ENCODE results near the gene COL23A1.

COL23A1 gene

DNA sequence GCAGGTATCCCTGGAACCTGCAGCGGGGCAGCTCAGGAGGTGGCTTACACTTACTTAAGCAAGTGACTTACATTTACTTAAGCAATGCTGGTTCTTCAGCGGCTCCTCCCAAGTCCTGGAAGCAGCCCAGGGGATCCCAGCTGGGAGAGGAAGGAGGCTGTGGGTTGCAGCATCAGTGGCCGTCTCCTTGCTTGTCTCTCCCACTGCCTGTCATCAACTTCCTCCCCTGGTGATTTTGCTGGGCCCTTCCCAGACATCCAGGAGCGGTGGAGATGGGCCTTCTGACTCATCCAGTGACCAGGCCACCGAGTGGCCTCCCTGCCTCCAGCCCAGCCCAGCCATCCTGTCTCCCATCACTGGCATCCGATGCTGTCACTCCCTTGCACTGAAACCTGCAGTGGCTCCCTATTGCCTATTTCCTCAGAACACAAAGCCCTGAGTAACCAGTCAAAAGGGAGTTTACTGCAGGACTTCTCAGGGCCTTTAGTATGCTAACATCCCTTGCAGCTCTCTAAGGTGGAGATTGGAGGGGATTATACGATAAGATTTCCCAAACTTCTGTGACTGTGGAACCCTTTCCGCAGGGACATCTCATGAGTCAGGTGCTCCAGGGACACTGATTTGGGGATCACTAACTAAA is 201.7 kb downstream of the COL23A1 start:
- DNase-seq, result peak; percentile 40 to 51

DNA sequence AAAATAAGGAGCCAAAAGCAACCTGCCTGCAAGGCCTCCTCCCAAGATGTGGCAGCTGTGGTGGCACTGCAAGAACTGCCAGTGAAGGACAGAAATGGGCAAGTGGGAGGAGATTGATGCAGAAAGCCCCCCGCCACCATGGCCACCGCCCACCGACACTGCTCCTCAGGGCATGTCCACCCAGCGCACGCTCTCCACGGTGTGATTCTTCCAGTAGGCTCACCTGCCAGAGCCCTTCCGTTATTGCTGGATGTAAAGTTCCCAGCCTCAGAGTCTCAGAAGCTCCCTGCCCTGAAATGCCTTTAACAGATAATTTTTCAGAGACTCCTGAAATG is 202.4 kb downstream of the COL23A1 start:
- no peak for DNase-seq

DNA sequence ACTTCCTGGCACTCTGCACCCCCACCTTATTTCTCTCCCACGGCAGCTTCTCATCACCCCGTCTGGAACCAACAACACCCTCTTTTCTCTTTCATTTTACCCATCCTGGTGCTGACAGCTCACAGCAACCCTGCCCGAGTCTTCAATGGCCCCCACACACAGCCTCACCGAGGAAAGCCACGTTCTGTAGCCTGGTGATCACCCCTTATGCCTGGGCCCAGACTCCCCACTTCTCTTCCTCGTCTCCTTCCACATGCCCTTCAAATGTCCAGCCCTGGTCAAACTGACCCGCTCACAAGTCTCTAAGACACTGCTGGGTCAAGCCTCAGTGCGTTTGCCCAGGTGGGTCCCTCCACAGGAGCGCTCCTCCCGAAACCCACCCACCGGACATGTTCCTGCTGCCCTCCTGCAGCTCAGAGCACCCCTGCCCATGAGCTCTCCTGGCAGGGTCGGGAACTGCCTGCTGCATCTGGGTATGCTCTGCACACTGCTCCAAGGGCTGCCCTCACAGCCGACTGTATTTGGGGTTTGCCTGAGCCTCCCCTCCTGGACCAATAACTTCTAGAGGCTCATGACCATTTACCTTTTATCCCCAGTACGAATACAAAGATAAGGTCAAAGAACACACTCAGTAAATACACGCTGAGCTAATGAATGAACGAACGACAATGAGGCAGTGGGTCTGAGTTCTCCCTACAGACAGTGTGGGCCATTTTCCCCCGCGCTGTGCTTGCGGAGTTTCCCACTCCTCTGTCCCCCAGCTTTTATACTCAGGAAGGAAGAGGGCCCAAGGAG is 202.9 kb downstream of the COL23A1 start:
- DNase-seq, result no peak

DNA sequence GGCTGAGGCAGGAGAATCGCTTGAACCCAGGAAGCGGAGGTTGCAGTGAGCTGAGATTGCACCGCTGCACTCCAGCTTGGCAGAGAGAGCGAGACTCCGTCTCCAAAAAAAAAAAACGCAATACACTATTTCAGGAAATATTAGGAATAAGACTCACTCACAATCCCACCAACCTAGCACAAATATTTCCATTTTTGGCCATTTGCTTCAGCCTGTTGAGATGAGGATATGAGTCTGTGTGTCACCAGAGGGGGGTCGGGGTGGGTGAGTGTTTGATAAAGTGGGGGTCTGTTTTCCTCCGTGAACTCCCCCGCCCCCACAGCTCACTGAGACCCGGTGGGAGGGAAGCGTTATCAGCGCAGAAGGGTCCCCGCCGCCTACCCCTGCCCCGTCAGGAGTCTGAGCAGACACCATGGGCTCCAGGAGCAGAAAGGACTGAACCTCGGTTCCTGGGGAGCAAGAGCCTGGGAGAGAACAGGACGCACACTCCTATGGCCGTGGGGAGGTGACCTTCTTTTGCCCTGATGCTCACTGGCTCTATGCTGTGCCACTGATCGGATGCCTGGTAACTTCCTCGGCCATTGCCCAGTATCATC is 203.8 kb downstream of the COL23A1 start:
- no peak for DNase-seq

DNA sequence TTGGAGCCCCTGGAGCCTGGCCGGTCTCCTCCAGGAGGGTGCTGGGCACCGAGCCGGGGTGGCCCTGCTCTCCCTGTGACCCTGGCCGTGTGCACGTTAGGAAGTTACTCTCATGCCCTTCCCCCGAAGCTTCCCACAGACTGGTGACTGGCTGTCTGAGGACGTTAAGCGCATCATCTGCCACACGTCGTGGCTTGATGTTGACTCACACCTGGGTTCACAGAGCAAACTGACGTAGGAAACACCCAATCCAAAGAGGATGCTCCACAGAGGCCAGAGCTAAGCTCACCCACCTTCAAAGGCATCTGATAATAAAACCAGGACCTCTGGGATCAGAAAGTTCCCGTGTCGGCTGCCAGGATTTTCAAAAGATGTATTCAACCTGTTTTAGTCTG is 204.7 kb downstream of the COL23A1 start:
- no peak for DNase-seq

DNA sequence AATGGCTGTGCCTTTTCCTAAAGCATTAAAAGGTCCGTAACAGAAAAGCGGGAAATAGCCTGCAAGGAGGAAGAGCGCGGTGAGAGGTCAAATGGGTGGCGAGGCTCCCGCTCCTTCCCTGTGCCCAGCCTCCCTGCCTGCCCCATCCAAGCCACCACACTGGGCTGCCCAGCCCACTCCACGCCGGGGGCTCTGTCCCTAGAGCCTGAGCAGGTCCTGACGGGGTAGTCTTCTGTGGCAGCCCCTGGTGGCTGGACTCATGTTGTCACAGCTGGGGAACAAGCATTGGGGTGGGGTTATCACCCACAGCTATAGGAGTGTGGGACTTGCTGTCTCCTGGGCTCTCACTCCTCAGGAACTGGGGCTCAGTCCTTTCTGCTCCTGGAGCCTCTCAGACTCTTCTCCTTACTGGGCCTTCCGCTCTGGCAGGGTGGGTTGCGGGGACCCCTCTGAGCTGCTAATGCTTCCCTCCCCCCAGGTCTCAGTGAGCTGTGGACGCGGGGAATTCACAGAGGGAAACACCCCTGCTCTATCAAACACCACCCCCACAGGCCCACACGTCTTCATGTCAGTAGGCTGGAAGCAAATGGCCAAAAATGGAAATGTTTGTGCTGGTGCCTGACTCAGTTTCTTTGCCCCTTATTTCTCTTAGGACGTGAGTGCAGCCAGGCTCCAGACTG is 205.2 kb downstream of the COL23A1 start:
- no peak for DNase-seq

DNA sequence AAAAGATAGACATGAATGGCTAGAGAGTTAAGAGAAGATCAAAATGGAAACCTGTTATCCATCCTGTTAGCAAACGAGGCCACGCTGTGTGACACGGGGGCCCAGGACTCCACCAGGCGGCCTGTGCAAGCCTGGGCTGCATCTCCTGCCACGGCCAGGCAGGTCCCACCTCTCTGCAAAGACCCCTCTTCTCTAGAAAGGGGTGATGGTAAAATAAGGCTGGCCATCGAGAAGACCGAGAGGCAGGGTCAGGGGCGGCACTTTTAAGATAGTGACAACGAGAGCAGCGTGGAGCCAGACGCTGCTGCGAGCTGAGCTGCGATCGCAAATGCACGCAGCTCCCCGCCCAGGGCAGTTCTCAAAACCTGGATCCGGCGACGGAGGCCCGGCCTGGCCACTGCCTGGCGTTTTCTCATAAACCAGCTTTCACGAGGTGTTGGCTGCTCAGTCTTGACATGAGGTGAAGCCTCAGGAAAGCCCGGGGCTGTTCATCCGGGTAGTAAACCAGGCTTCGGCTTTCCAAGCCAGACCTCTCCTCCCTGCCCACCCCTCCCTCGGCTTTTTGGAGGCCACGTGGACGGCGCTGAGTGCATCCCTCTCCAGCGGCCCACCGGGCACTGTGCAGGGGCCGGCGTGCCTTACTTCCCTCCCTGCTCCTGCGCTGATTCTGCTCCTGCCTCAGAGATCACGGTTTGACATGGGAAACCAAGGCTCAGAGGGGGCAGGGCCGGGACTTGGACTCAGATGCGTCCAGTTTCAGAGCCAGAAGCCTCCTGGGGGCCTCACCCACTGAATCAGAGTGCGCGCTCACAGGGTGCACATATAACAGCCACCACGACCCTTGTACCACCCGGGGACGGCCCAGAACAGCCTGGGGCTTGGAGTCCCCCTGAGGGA is 206.0 kb downstream of the COL23A1 start:
- DNase-seq, result no peak

DNA sequence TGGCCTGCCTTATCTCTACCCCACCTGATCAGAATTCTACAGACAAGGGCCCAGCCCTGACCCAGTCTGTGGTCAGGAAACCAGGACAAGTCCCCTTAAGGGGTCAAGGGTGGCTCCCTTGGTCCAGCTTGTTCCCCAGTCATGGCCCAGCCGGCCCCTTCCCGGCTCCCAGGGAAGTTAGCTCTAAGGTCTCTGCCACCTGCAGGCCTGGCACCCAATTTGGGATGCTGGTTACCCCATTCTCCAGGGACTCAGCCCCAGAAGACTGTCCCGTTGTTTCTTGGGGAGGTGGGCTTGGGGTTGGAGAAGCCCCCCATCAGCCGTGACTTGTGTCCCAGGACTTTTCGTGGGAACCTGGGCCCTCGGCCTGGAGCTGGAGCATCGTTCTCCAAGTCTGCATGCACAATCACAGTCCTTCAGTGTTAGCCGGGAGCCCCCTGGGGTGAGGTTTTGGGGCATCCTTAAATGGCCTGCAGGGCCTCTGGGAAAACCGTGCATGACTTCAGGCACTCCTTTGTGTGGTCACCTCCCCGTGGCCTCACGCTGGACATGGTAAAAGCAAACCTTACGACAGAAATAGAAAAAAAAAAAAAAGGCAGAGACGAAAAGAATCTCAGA is 206.8 kb downstream of the COL23A1 start:
- no peak for DNase-seq

DNA sequence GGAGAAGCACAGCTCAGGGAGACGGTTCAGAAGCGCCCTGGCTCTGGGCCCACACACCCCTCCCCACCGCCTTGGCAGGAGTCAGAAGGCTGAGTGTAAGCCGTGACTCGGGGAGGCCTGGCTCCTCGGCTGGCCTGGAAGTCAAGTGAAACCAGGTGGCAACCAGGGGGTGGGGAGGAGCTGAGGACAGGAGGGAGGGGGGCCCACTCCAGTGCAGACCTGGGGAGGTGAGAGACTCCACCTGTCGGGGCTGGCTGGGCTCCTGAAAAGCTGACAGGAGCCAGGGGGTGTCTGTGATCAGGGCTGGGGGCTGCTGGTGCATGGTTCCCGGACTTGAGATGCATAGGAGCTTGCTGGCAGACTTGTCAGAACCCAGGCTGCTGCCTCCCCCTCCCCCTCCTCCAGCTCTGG is 207.4 kb downstream of the COL23A1 start:
- DNase-seq, result no peak

DNA sequence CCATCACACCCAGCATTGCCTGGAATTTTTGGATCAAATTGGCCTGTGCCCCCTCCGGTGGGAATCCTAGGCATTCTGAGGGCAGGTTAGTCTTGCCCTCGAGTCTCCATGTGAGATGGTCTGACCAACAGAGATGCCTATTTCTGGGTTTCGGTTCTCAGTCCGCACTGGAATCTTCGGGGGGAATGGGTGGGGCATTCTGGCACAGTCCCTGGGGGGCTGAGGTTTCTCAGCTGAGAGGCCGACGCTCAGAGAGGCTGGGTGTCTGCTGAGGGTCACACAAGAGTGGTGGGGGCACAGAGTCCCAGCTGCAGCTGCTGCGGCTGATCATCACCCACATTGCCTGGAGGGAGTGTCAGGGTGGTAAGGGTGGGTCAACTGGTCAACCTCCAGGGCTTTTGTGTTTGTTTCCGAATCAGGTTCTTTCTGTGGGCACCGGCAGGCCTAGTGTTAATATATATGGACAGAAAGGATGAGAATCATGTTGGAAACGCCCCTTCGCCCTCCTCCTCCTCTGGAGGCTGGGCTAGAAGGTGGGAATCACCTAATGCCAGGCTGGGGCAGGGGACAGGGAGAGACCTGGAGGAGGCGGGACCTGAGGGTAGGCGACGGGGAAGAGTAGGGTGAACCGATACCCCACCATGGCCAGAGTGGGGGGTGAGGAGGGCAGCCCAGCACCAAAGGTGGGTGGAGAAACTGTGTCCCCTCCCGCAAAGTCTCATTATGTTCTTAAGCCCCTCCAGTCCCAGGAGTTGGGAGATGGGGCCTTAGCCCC is 208.1 kb downstream of the COL23A1 start:
- no peak for DNase-seq

DNA sequence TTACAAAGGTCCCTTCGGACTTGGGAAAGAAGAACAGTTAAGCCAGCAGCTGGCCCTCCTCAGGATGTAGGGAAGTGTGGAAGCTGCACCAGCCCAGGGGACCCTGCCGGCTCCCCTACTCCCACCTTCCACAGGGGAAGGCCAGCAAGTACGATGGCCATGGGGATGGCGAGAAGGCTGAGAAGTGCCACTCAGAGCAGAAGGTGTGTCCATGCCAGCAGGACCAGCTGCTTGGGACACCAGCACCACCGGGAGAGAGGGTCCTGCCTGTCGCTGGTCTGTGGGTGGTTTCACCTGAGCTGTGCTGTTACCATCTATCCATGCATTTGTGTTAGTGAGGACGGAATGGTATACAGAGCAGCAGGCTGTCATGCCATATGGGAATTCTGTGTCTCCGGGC is 209.0 kb downstream of the COL23A1 start:
- no peak for DNase-seq

DNA sequence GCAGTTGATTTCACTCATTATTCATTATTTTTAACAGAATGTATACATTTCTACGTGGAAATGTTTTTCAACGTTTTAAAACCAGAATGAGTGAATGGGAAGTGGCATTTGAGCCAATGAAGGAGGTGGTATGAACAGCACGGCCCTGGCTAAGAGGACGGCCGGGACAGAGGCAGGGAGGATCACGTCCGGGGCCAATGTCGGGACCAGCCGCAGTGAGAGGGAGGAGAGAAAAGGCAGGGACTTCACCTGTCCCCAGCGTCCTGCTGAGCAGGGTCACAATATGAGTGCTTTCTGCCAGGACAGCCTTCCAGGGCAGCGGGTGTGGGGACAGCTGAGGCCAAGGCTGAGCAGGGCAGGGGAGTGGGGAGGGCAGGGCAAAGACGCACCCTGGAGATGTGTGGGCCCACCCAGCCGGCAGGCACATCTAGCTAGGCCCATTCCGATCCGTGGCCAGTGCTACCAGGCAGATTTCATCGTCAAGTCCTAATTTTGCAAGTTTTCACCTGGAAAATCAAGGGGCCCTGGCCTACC is 209.6 kb downstream of the COL23A1 start:
- DNase-seq, result no peak

DNA sequence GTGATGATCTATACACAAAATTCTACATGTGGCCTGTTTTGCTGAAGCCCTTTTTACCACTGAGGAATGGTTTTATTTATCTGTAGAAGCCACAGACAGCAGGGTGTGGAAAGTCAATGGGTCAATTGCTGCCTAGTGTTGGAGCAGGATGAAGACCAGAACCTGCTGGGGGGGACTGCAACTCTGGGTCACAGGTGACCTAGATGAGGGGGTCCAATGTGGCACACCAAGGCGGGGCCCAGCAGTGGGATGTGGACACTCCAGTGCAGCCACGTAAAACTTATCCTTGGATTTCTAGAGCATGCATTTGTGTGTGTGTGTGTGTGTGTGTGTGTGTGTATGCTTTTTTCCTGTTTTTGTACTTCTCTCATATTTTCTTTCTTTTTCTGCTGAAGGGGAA is 210.1 kb downstream of the COL23A1 start:
- DNase-seq, result no peak

DNA sequence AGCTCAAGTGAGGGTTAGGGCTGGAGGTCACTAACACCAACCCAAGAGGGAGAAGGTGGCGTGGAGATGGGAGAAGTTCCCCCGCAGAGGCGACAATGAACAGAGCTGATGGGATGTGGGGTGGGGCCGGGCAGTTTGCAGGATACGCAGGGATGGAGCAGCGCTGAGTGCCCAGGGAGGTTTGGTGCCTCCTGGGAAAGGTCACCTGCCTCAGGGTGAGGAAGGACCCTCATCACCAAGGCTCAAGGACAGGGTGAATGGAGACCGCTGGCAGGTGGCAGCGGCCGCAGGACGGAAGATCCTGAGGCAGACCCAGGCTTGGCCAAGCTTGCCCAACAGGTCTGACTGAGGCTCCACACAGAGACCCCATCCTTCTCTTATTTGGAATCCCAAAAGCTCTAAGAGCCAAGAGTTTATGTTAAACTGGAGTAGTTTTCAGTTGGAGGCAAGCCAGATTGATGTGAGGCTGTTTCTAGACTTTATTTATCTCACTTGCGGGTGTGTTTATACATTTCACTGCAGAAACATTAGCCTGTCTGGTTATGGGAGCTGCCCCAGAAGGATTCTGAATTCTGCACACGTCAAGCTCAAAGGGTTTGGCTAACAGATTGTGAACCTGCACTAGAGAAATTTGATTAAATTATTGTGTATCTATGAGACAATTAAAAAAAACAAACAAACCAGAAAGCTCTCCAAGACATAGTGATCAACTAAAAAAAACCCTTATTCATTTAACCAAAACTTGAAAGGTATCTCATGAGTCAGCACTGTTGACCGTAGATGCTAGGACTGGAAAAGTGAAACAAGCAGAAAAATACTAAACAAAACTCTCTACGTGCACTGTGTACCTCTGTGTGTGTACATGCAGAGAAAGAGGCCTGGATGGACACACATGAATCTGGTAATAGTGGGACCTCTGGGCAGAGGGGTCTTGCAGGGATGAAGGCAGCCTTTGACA is 211.4 kb downstream of the COL23A1 start:
- no peak for DNase-seq

DNA sequence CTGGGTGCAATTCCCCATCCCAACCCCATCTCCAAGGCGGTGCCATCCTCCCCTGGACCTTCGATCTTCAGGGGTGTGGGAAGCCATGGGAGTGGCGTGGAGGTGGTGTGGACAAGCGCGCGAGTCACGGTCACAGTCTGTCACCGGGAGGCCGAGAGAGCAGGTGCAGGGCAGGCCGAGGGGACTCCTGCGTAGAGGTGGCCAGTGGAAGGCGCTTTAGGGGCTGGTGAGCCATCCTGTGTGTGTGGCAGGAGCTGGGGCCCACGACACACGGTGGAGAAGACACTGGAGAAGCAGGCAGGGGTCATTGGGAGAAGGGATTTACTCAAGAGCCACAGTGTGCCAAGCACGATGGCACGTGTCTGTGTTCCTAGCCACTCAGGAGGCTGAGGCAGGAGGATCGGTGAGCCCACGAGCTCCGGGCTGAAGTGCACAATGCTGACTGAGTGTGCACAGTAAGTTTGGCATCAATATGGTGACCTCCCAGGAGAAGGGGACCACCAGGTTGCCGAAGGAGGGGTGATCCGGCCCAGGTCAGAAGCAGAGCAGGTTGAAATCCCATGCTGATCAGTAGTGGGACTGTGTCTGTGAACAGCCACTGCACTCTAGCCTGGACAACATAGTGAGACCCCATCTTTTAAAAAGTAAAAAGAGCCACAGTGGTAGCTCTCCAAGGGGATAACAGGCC is 212.5 kb downstream of the COL23A1 start:
- DNase-seq, result no peak

DNA sequence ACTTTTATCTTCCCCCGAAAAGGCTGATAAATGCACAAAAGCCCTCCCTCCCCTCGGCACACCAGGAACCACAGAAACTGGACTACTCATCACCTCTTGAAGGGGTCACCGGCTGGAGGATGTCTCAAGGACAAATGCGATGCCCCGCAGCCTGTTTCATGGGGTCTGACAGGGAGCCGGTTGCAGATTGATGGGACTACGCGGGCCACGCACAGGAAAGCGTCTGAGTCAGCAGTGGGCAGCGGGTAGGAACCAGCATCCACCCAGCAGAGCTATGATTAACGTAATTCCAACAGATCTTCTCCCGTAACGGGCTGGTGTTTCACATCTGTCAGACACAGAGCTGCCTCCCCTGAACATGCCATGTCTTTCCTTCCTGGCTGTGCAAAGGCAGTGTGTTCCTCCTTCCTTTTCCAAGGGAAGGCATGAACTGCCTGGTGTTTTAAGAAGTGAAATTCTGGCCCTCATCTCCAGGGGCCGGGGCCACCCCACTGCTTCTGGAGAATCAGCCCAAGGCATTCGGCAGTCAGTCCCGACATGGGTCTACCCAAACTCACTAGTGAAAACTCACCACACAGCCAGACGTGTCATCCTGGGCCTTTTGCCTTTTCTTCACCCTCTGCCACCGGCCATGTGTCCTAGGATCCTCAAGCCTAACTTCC is 213.1 kb downstream of the COL23A1 start:
- DNase-seq, result peak; percentile 11 to 26

DNA sequence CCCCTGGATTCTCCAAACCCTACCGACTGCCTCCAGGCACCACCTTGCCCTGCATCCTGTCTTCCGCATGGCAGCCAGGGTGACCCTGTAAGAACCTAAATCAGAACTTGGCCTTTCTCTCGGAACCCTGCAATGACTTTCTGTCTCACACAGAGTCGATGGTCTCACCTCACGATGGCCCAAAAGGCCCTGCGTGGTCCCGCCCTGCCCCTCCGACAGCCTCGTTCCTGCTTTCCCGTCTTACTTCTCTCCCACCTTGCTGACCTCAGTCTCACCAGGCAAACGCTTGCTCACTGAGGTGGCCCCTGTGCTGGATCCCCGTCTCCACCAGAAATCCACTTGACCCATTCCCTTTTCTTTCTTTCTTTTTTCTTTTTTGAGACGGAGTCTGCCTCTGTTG is 214.8 kb downstream of the COL23A1 start:
- no peak for DNase-seq

DNA sequence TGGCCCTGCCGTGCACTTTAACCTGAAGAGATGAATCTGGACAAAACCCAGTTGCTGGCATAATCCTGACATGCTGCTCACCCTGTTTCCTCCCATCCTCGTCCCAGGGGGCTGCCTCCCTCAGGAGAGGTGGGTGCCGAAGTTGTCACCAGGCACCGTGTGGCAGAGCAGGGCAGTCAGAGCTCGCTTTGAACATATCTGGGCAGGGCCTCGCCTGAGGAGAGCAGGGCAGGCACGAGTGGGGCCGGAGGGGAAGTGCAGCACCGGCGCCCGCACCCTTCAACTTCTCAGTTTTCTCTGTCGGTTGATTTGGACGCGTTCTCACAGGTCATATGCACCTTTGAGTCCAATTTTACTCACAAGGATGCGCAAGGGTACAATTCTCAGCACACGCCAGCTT is 216.5 kb downstream of the COL23A1 start:
- no peak for DNase-seq

DNA sequence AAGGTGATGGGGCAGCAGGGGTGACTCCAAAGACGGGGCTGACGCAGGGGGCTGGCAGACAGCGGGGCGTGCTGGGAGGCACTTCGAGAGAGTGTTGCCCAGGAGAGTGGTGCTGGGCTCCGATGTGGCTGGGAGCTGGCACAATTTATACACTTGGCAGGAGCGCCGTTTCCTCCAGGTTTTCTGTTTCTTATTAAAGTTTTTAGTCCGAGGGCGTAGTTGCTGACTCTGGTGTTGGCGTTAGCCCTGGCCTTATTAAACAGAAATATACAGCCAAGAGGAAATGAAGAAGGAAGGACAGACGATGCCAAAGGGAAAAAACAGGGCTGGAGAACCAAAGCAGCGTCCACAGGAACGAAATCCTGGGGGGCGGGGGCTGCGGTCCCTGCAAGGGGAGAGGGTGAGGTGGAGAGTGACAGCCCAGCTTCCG is 218.0 kb downstream of the COL23A1 start:
- DNase-seq, result no peak

All from Kasumi-1 (cell line).